Naive B cell (primary cell): ENCODE data around the gene KCNK18. TPM values are rescaled to one million over a fixed set of nuclear protein-coding genes. Genes with fewer than 3 reads are reported as not detected.

Source experiments
- ATAC-seq, 2 donors: fragments of 150-1000 bp; cut with Tn5 transposase; 2 replicates each; pipeline ENCODE4 v1.10.0; 2021; ENCODE audit warnings: low read depth in 2 of 2, mild to moderate bottlenecking in 2 of 2, moderate library complexity in 2 of 2
- DNase-seq: peaks from one replicate; pipeline ENCODE4 v3.0.0; 2022
- H3K27ac Mint-ChIP-seq, 6 donors: one replicate each; pipeline ENCODE4 v1.8.0; 2020 to 2022; ENCODE audit warnings: mild to moderate bottlenecking in 6 of 6, mixed read lengths in 6 of 6, moderate library complexity in 5 of 6, inconsistent platforms in 2 of 6
- H3K27me3 Mint-ChIP-seq, 3 donors: one replicate each; pipeline ENCODE4 v1.8.0; 2021 to 2022; ENCODE audit warnings: mixed read lengths in 3 of 3, mild to moderate bottlenecking in 1 of 3
- H3K36me3 Mint-ChIP-seq, 2 donors: one replicate each; pipeline ENCODE4 v1.8.0; 2020 to 2022; ENCODE audit warnings: mixed read lengths in 2 of 2, inconsistent platforms in 1 of 2, mild to moderate bottlenecking in 1 of 2
- H3K4me1 Mint-ChIP-seq, 3 donors: one replicate each; pipeline ENCODE4 v1.8.0; 2020 to 2022; ENCODE audit warnings: mixed read lengths in 3 of 3, inconsistent platforms in 1 of 3, mild to moderate bottlenecking in 1 of 3, moderate library complexity in 1 of 3
- H3K4me3 Mint-ChIP-seq, 8 donors: one replicate each; pipeline ENCODE4 v1.8.0; 2020 to 2022; ENCODE audit warnings: mild to moderate bottlenecking in 8 of 8, mixed read lengths in 8 of 8, moderate library complexity in 8 of 8, inconsistent platforms in 2 of 8
- H3K9me3 Mint-ChIP-seq, 7 donors: one replicate each; pipeline ENCODE4 v1.8.0; 2020 to 2022; ENCODE audit warnings: mixed read lengths in 7 of 7, mild to moderate bottlenecking in 5 of 7, inconsistent platforms in 2 of 7, moderate library complexity in 1 of 7
- polyA plus RNA-seq, 6 donors: library from polyadenylated mRNA; unstranded; fragments of 300-500 nt; fragmentation: Illumina TruSeq; gene quantifications; one replicate each; pipeline ENCODE4 v1.2.3, GENCODE V29; 2021; ENCODE audit warnings: low read depth in 6 of 6

KCNK18 gene
- polyA plus RNA-seq, 6 donors from 2014 or later: not detected

DNA sequence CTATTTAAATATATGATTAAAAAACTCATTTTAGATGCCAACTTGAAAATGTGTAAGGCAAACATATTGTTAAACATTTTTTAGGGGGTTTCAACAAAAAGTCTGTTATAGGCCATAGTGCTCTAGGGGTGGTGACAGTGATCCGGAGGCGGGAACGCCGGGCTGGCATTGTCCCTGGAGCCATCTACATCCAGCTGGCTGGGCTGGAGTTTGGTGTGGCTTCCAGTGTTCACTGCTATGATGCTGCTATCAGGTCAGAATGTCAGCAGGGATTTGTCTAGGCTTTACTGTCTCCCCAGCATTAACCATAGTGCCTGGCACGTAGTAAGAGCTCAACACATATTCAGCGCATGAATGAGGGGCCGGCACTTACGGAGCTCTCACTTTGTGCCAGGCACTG, 41.8 kb downstream of the KCNK18 start:
- no peak for ATAC-seq
- Mint-ChIP-seq H3K9me3 (peaks cover 10 to 27% (median 17%) of the 10 kb centered on the region in 7 donors), H3K4me3 (no peak overlapping the region), H3K4me1 (peaks cover 4 to 15% (median 6%) of the 10 kb centered on the region in 3 donors), H3K27me3 (peaks cover 20 to 38% (median 25%) of the 10 kb centered on the region in 3 donors), H3K36me3 (peaks cover 0 to 14% of the 10 kb centered on the region in 2 donors), H3K27ac (no peak overlapping the region)
- no peak for DNase-seq

GRCh38 chr10:117239721-117240620, 42.7 kb downstream of the KCNK18 start:
- no peak overlapping the region for H3K4me3 Mint-ChIP-seq
- ATAC-seq (no peak), DNase-seq (no peak)
- H3K36me3 Mint-ChIP-seq: peaks cover 0 to 14% of the 10 kb centered on the region in 2 donors
- no peak overlapping the region for H3K27ac Mint-ChIP-seq
- H3K27me3 Mint-ChIP-seq: peaks cover 27 to 40% (median 29%) of the 10 kb centered on the region in 3 donors
- peaks cover 4 to 15% (median 6%) of the 10 kb centered on the region in 3 donors for H3K4me1 Mint-ChIP-seq
- peaks cover 10 to 26% (median 17%) of the 10 kb centered on the region in 7 donors for H3K9me3 Mint-ChIP-seq

GRCh38 chr10:117240621-117241529, 43.6 kb downstream of the KCNK18 start, which contains the start of gene SLC18A2:
TSS of gene SLC18A2 (plus strand) at chr10:117241114. CDS start at chr10:117241694, 580 bp downstream.
- H3K36me3 Mint-ChIP-seq: peaks cover 0 to 14% of the 10 kb centered on the region in 2 donors
- H3K4me3 Mint-ChIP-seq: peak within 1 kb of the TSS in 3 of 8 donors; percentile 13 to 68 (median 58)
- peaks cover 9 to 22% (median 17%) of the 10 kb centered on the region in 7 donors for H3K9me3 Mint-ChIP-seq
- peaks cover 4 to 15% (median 6%) of the 10 kb centered on the region in 3 donors for H3K4me1 Mint-ChIP-seq
- peaks cover 35 to 48% (median 37%) of the 10 kb centered on the region in 3 donors for H3K27me3 Mint-ChIP-seq
- DNase-seq (no peak), ATAC-seq (no peak)
- H3K27ac Mint-ChIP-seq: no peak within 1 kb of the TSS

- Mint-ChIP-seq H3K27me3 (peaks cover 39 to 48% (median 39%) of the 10 kb centered on the region in 3 donors), H3K27ac (no peak overlapping the region), H3K9me3 (peaks cover 6 to 18% (median 11%) of the 10 kb centered on the region in 7 donors), H3K4me1 (peaks cover 4 to 13% (median 6%) of the 10 kb centered on the region in 3 donors), H3K4me3 (peak overlapping the region in 3 of 8 donors; percentile 13 to 68 (median 58)), H3K36me3 (peaks cover 0 to 10% of the 10 kb centered on the region in 2 donors)
- no peak for DNase-seq
- no peak for ATAC-seq
Measured at GRCh38 chr10:117241541-117242462, 44.5 kb downstream of the KCNK18 start.

GRCh38 chr10:117242463-117242832, 45.2 kb downstream of the KCNK18 start:
- Mint-ChIP-seq H3K9me3 (peaks cover 2 to 15% (median 5%) of the 10 kb centered on the region in 7 donors), H3K27me3 (peaks cover 39 to 48% (median 46%) of the 10 kb centered on the region in 3 donors), H3K36me3 (peaks cover 0 to 3% of the 10 kb centered on the region in 2 donors), H3K27ac (no peak overlapping the region), H3K4me3 (no peak overlapping the region), H3K4me1 (peaks cover 3 to 6% (median 4%) of the 10 kb centered on the region in 3 donors)
- DNase-seq (no peak), ATAC-seq (no peak)

DNA sequence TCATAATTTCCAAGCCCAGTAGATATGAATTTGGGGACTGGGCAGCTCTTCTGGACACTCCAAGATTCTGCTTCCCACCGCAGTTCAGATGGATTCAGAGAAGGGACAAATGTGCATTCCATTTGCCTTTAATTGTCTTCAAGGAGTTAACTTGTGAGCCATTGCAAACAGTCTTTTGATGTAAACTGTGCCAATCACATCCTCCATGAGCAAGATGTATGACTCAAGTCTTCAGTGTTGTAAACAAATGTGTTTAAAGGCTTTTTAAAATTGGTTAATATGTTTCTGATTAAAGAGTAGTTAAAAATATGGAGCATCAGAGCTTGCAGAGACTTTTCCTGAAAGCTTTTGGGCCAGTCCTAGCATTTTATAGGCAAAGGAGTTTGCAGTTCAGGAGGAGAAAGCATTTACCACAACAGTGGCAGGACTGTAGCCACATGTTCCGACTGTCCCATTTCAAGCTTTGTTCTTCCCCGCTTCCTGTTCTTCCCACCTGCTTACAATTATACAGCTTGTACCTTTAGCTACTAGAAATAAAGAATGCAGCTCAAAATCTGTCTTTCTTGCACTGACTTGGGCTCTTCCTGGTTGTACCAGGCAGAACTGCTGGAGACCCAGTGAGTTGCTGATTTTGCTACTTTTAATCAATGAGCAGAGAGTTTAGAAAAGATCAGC, 49.8 kb downstream of the KCNK18 start:
- H3K4me3 Mint-ChIP-seq: no peak overlapping the region
- H3K27ac Mint-ChIP-seq: no peak overlapping the region
- H3K4me1 Mint-ChIP-seq: peaks cover 0 to 4% (median 2%) of the 10 kb centered on the region in 3 donors
- DNase-seq (no peak), ATAC-seq (no peak)
- H3K27me3 Mint-ChIP-seq: peaks cover 40 to 59% (median 50%) of the 10 kb centered on the region in 3 donors
- peaks cover 0 to 4% (median 0%) of the 10 kb centered on the region in 7 donors for H3K9me3 Mint-ChIP-seq
- H3K36me3 Mint-ChIP-seq: no peaks in the 10 kb centered on the region

- H3K4me1 Mint-ChIP-seq: peaks cover 0 to 1% (median 0%) of the 10 kb centered on the region in 3 donors
- peaks cover 27 to 42% (median 38%) of the 10 kb centered on the region in 3 donors for H3K27me3 Mint-ChIP-seq
- ATAC-seq (no peak), DNase-seq (no peak)
- no peak overlapping the region for H3K4me3 Mint-ChIP-seq
- H3K9me3 Mint-ChIP-seq: peaks cover 0 to 2% (median 0%) of the 10 kb centered on the region in 7 donors
- H3K27ac Mint-ChIP-seq: no peak overlapping the region
- H3K36me3 Mint-ChIP-seq: no peaks in the 10 kb centered on the region
Measured at GRCh38 chr10:117248750-117249465, 51.6 kb downstream of the KCNK18 start.

DNA sequence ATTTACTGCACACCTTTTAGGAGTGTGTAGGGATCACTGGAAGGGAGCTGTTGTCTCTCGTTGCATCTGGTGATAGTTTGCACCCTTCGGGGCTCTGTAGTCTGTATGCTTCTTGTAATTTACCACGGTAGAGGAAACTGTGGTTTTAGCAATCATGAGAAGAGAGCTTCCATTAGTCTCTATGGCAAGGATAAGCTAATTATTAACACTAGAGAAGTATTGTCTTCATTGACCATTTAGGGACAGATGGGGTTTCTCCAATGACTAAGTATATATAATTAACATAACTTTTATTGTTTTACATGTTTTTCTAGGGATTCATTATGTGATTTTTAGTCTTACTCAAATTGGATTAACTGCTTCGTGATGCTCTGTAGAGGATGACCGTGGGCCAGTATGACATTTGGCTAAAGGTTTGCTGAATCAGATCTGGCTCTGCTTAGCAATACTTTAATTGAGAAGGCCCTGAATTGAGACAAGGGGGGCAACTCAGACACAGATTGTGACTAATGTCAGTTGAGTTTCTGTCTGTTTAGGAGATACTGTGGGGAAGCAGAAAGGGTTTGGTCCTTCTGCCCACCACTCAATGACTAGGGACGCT, 52.3 kb downstream of the KCNK18 start:
- Mint-ChIP-seq H3K36me3 (no peaks in the 10 kb centered on the region), H3K4me3 (peak overlapping the region in 1 of 8 donors; percentile 2), H3K27ac (no peak overlapping the region), H3K9me3 (no peaks in the 10 kb centered on the region), H3K27me3 (peaks cover 21 to 35% (median 31%) of the 10 kb centered on the region in 3 donors), H3K4me1 (no peaks in the 10 kb centered on the region)
- DNase-seq (no peak), ATAC-seq (no peak)

DNA sequence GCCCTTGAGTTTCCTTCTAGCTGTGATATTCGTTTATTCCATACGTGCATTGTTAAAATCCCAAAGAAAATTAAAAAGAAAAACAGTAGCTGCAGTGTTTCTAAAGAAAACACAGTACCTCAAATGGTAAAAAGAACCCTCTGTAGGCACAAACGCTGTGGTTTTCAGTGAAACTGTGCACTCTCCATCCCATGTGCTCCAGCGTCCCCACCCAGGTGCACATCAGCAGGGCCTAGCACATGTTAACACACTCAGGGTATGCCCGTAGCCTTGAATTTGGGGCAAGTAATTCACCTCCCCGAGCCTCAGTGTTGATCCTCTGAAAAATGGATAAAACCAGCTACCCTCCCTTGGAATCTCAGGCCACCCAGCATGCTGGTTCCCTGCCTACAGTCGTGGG, 53.1 kb downstream of the KCNK18 start:
- Mint-ChIP-seq H3K9me3 (peaks cover 0 to 2% (median 0%) of the 10 kb centered on the region in 7 donors), H3K27ac (no peak overlapping the region), H3K36me3 (no peaks in the 10 kb centered on the region), H3K27me3 (peaks cover 21 to 27% (median 23%) of the 10 kb centered on the region in 3 donors), H3K4me1 (no peaks in the 10 kb centered on the region), H3K4me3 (no peak overlapping the region)
- ATAC-seq (no peak), DNase-seq (no peak)

- Mint-ChIP-seq H3K4me3 (no peak overlapping the region), H3K27me3 (peaks cover 15 to 21% (median 18%) of the 10 kb centered on the region in 3 donors), H3K36me3 (no peaks in the 10 kb centered on the region), H3K9me3 (peaks cover 0 to 2% (median 0%) of the 10 kb centered on the region in 7 donors), H3K4me1 (no peaks in the 10 kb centered on the region), H3K27ac (no peak overlapping the region)
- ATAC-seq (no peak), DNase-seq (no peak)
Measured at GRCh38 chr10:117253908-117254307, 56.6 kb downstream of the KCNK18 start.

GRCh38 chr10:117254338-117254737, 57.0 kb downstream of the KCNK18 start:
- no peaks in the 10 kb centered on the region for H3K36me3 Mint-ChIP-seq
- no peak overlapping the region for H3K4me3 Mint-ChIP-seq
- no peak overlapping the region for H3K27ac Mint-ChIP-seq
- no peak for ATAC-seq
- H3K9me3 Mint-ChIP-seq: peaks cover 0 to 2% (median 0%) of the 10 kb centered on the region in 7 donors
- no peak for DNase-seq
- H3K4me1 Mint-ChIP-seq: no peaks in the 10 kb centered on the region
- H3K27me3 Mint-ChIP-seq: peaks cover 11 to 22% (median 21%) of the 10 kb centered on the region in 3 donors
